Stimulated activated CD8-positive, alpha-beta memory T cell treated with anti-CD3 and anti-CD28 coated beads, Interleukin-2, amount 100 ng/mL, for 1 hour (primary cell): ENCODE results near the gene CCN2.

ENCODE experiments used
- DNase-seq, 2 donors: peaks; one replicate each; pipeline ENCODE4 v3.0.0-alpha.2; 2020; ENCODE audit warnings: low read depth in 2 of 2

The CCN2 gene, protein sequence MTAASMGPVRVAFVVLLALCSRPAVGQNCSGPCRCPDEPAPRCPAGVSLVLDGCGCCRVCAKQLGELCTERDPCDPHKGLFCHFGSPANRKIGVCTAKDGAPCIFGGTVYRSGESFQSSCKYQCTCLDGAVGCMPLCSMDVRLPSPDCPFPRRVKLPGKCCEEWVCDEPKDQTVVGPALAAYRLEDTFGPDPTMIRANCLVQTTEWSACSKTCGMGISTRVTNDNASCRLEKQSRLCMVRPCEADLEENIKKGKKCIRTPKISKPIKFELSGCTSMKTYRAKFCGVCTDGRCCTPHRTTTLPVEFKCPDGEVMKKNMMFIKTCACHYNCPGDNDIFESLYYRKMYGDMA

GRCh38 chr6:131950767-131951575 lies at the start of gene CCN2:
Gene CCN2, minus strand, starts transcription at chr6:131951372. Its CDS starts 200 bp downstream, at chr6:131951172.
- DNase-seq = no peak

- no peak for DNase-seq
These were observed 49.1 kb upstream of the CCN2 start for GRCh38 chr6:132000296-132000695.

- DNase-seq = no peak
These were observed 48.5 kb upstream of the CCN2 start for GRCh38 chr6:131999545-132000146.

DNA sequence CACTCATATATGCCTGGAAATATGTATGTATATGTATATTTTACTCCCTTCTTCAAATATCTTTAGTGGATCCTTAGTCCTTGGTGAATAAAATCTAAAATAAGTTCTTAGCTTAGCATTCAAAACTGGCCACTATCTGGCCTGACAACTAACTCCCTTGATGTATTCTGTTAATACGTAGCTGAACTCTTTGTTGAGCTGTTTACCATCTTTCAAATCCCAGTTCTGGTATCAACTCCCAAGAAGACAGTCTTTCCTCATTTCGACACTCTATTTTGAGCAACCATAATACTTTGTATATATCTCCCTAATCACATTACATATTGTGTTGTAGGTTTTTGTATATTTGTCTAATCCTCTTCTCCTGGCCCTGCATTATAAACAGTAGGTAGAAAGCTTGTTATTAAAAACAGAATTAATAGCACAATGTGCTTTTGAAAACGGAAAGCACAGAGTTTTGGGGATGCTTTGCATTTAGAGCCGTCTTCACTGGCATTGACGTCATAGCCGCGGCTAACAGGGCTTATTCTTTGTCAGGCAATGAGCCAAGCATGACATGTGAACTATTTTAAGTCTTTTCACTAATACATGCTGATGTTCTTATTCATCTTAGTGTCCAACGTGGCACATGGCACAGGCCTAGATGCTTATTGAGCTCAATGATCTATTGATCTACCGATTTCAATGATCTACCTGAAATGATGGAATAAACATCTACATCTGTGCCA lies 47.2 kb upstream of the CCN2 start:
- no peak for DNase-seq

- no peak for DNase-seq
These were observed 46.4 kb upstream of the CCN2 start for GRCh38 chr6:131997429-131998153.

DNA sequence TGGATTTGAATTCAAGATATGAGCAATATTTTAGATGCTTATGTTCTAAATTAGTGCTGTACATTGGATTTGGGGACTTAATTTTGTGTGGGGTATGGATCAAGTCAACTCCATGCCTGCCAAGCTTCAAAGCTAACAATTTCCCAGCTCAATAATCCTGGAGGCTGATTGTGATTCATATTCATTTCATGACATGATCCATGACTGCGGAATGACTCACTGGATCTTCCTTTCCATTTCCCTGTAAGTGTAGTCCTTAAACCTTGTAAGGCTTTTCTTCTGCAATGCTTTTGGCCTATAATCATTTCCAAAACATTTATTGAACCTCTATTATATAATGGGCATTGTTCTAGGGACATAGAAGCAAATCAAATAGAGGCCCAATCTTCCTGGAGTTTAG lies 44.7 kb upstream of the CCN2 start:
- no peak for DNase-seq

DNA sequence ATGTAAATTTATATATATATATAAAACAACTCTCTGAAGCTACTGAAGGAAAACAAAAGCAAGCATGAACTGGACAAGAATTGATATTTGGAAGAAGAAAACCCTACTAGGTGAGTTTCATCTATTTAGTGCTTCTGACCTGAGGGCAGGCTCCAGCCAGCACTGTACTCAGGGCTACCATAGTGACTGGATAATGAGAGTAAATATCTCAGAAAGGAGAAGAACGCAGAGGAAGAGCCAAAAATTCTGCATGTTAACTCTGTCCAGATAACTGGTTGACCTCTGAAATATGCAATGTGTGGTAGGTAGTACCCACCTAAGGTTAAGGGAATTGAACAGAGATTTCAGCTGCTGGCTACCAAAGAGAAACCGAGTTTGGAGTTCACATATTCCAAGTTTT lies 41.4 kb upstream of the CCN2 start:
- no peak for DNase-seq

DNA sequence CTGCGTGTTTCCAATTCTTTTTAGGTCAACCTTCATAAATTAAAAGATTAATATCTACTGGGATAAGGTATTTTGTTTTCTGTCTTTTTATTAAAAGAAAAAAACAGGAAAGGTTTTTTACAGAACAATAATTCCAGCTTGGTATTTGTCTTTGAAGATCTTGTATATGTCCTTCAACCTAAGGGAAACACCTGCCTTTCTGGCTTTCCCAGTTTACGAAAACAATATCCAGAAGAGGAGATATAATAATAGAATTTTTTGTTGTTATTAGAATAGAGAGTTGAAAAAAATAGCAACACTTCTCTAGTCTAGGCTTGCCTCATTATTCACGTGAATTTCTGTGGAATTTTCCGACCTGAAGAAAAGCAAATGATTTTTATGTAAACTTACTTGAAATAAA lies 37.9 kb upstream of the CCN2 start:
- DNase-seq = no peak

DNA sequence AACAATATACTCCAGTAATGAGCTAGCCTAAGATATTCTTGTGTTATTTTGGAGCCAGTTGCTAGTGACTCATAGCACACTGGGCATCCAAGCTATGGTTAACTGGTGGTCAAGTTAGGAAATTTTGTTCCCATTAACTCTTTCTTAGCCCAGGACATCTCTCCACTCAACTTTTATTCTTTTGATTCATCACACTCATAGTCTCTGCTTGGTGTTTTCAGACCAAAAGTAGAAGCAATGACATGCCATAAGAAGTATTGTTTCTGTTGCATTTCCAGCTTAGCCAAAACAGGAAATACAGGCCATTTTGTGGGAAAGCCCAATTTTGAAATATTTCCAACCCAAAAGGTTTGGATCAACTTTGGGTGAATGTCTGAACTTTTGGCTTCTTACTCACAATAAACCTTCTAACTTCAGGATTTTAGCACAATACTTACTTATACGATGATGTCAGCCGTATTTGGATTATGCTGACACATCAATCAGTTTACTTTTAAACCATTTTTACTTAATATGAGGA lies 31.6 kb upstream of the CCN2 start:
- no peak for DNase-seq

GRCh38 chr6:131981624-131981978 lies 30.4 kb upstream of the CCN2 start:
- DNase-seq = no peak

- DNase-seq = no peak
These were observed 29.8 kb upstream of the CCN2 start for GRCh38 chr6:131980791-131981623.

DNA sequence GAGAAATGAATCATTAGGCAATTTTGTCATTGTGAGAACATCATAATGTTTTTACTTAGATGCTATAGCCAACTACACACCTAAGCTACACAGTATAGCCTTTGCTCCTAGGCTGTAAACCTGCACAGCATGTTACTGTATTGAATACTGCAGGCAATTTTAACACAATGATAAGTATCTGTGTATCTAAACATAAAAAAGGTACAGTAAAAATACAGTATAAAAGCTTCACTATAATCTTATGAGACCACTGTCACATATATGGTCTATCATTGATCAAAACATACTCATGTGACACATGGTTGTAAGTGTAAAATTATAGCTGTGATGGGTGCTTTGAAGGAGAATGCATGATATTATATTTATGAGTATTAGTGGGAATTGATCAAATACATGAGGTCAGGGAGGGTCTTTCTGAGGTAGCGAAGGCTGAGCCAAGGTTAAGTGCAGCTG lies 29.2 kb upstream of the CCN2 start:
- DNase-seq = no peak

DNA sequence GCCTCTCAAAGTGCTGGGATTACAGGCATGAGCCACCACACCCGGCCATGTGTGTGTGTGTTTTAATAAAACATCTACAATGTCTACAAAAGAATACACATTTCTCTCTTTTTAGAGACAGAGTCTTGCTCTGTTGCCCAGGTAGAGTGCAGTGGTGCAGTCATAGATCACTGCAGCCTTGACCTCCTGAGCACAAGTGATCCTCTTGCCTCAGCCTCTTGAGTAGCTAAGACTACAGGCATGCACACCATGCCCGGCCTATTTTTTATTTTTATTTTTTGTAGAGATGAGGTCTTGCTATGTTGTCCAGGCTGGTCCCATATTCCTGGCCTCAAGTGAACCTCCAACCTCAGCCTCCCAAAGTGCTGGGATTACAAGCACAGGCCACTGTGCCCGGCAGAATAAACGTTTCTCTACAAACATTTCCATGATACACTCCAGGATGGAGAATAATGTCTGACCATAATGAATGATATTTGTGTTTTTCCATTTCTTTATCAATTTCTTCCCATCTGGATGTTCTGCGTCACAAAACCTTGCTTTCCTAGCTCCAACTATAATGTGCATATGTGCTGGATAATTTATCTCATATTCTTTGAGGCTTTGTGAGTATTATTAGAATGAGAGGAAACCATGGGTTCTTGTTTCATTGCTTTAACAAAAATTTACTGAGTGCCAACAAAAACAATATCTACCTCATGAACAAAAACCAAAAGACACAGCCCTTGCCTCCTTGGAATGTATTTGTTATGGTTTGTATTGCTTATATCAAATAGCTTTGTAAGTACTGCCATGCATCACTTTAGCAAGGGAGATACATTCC lies 28.6 kb upstream of the CCN2 start:
- no peak for DNase-seq

DNA sequence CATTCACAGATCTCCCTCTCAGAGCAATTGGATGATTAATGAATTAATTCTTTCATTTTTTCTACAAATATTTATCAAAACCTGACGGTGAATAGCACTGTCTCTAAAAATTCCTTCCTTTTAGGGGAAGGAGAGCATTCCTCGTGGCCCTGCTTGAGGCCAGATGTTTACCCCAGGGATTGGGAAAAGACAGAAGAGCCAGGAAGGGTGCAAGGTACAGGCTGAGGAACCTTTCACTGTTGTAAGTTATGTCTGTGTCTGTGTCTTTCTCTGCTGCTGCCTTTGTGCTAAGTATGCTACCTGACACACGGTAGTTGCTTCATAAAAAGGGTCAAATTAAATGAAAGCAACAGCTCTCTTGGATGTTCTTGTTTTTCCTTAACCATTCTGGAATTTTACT lies 27.4 kb upstream of the CCN2 start:
- DNase-seq = no peak

DNA sequence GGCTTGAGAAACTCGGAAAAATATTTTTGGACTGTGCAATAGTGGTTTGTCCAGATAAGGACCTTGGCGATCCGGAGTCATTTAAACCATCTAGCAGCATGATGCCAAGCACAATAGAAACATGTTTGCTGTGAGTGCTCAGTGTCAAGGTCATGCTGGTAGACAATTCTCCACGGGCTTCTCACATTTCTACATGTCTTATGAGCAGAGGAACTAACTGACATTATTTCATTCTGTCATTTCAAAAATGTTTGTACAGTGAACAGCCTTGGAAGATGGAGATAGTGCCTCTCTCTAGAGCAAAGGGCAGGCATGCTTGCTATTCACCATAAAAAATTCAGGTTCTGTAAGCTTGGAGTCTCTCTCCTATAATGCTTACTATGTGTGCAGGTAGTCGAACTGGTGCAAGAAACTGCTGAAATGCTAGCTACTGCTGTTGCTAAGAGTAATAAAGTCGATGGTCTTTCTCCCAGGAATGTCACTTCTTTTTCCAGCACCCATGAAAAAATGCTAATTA lies 25.4 kb upstream of the CCN2 start:
- no peak for DNase-seq

- DNase-seq = no peak
These were observed 21.6 kb upstream of the CCN2 start for GRCh38 chr6:131972741-131973140.

- no peak for DNase-seq
These were observed 19.1 kb upstream of the CCN2 start for GRCh38 chr6:131970076-131970859.

DNA sequence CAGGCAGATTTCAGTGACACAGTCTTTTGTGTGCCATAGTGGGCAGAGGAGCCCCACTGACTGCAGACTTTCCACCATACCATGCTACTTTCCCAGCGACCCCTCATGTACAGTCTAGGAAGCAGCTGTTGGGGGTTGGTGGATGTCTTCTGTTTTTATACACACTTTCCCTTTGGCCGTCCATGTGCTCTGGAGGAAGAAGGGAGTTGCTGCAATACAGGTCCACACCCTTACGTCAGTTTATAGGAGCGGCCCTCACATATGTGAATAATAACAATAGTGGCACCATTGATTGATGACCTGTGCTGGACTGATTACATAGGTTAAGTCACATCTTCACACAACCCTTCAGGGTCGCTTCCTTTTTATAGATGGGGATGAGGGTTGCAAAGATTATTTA lies 17.5 kb upstream of the CCN2 start:
- no peak for DNase-seq
